Fibroblast of mammary gland (primary cell): ENCODE measurements around the gene DOCK4.

Experiments
- DNase-seq: peaks from one replicate; pipeline ENCODE4 v3.0.0-alpha.2; 2010; ENCODE audit warnings: low read depth
- H3K4me3 ChIP-seq: 2 replicates; pipeline ENCODE4 v1.5.1; 2011; ENCODE audit warnings: low read depth, mild to moderate bottlenecking, low read length, moderate library complexity; ENCODE audit not compliant: control insufficient read depth
- CTCF ChIP-seq: conservative IDR thresholded peaks from 2 replicates; pipeline ENCODE4 v1.5.1; 2011; ENCODE audit warnings: low read depth, low read length, inconsistent platforms; ENCODE audit not compliant: control insufficient read depth, insufficient read depth

Gene DOCK4

DNA sequence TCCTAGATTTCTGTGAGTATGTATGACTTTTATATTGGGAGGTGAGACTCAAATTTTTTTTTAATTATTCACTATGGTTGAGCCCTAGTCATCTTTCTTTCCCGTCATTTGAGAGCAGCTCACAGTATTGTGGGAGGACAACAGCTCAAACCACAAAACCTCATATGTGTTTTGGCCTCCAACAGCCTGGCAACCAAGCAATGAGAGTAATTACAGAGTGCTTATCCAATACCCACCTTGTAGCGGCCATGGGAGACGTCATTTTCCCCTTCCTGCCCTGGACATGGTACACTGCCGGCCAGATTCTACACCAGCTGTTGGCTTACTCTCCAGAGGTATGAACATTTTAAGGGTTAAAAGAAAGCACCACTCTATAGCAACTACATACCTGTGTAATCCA lies 49.1 kb downstream of the DOCK4 start:
- no peak overlapping the region for H3K4me3 ChIP-seq
- no peak for TF ChIP-seq CTCF
- DNase-seq, result peak; percentile 89

GRCh38 chr7:112156412-112156811 lies 49.8 kb downstream of the DOCK4 start:
- H3K4me3 ChIP-seq, result no peak overlapping the region
- DNase-seq, result no peak
- no peak for TF ChIP-seq CTCF

- no peak for DNase-seq
- no peak for TF ChIP-seq CTCF
Observed at GRCh38 chr7:112154690-112155089, 51.5 kb downstream of the DOCK4 start.

GRCh38 chr7:112152186-112152585 lies 54.0 kb downstream of the DOCK4 start:
- no peak overlapping the region for H3K4me3 ChIP-seq
- peak; percentile 38 for DNase-seq
- no peak for TF ChIP-seq CTCF

More at GRCh38 chr7:112154690-112155089, 51.5 kb downstream of the DOCK4 start:
- H3K4me3 ChIP-seq, result no peak overlapping the region

GRCh38 chr7:112150823-112151641 lies 55.2 kb downstream of the DOCK4 start:
- DNase-seq, result peak; percentile 32
- TF ChIP-seq CTCF, result no peak
- H3K4me3 ChIP-seq, result no peak overlapping the region

- no peak overlapping the region for H3K4me3 ChIP-seq
- TF ChIP-seq CTCF, result no peak
- no peak for DNase-seq
Observed at GRCh38 chr7:112149734-112150133, 56.5 kb downstream of the DOCK4 start.
